Measurements from ENCODE around the gene TMEM184B. TPM values are rescaled to one million over a fixed set of nuclear protein-coding genes. Genes with fewer than 3 reads are reported as not detected.

Gene TMEM184B
- total RNA-seq, 1 donor: 30.0 TPM

GRCh38 chr22:38221908-38222796, 50.7 kb downstream of the TMEM184B start:
- no peak for TF ChIP-seq CTCF (IDR thresholded peaks at IDR 0.05; ENCODE audit: extremely low read depth, low read depth, low read length)
- Histone ChIP-seq H3K36me3 (ENCODE audit: insufficient read depth, low read length) (peaks cover 41% of the 10 kb centered on the region), H3K4me1 (ENCODE audit: insufficient read depth, low read length) (peaks cover 24% of the 10 kb centered on the region)

GRCh38 chr22:38221407-38221806, 51.4 kb downstream of the TMEM184B start:
- Histone ChIP-seq H2AFZ (ENCODE audit: low read length) (no peak overlapping the region), H4K20me1 (ENCODE audit: insufficient read depth, low read length) (no peaks in the 10 kb centered on the region), H3K36me3 (ENCODE audit: insufficient read depth, low read length) (peaks cover 38% of the 10 kb centered on the region), H3K27ac (ENCODE audit: low read depth, low read length) (no peak overlapping the region), H3K27me3 (ENCODE audit: insufficient read depth, low read length) (no peaks in the 10 kb centered on the region), H3K4me3 (ENCODE audit: insufficient read depth, low read length) (no peak overlapping the region), H3K4me1 (ENCODE audit: insufficient read depth, low read length) (peaks cover 24% of the 10 kb centered on the region), H3K79me2 (ENCODE audit: insufficient read depth, low read length) (no peaks in the 10 kb centered on the region), H3K9me3 (ENCODE audit: low read depth, low read length) (no peaks in the 10 kb centered on the region), H3K4me2 (ENCODE audit: insufficient read depth, low read length) (no peak overlapping the region)
- DNase-seq (ENCODE audit: insufficient read length, low spot score, missing footprints): peak; percentile 73
- TF ChIP-seq CTCF (IDR thresholded peaks at IDR 0.05; ENCODE audit: extremely low read depth, low read depth, low read length): no peak

More at GRCh38 chr22:38221908-38222796, 50.7 kb downstream of the TMEM184B start:
- H2AFZ ChIP-seq (ENCODE audit: low read length): no peak overlapping the region
- no peaks in the 10 kb centered on the region for H4K20me1 ChIP-seq (ENCODE audit: insufficient read depth, low read length)
- H3K79me2 ChIP-seq (ENCODE audit: insufficient read depth, low read length): no peaks in the 10 kb centered on the region
- no peak overlapping the region for H3K4me2 ChIP-seq (ENCODE audit: insufficient read depth, low read length)
- no peak overlapping the region for H3K27ac ChIP-seq (ENCODE audit: low read depth, low read length)
- peak; percentile 83 for DNase-seq (ENCODE audit: insufficient read length, low spot score, missing footprints)
- H3K4me3 ChIP-seq (ENCODE audit: insufficient read depth, low read length): no peak overlapping the region
- no peaks in the 10 kb centered on the region for H3K9me3 ChIP-seq (ENCODE audit: low read depth, low read length)
- H3K27me3 ChIP-seq (ENCODE audit: insufficient read depth, low read length): no peaks in the 10 kb centered on the region

- no peak overlapping the region for H3K4me2 ChIP-seq (ENCODE audit: insufficient read depth, low read length)
- no peak overlapping the region for H2AFZ ChIP-seq (ENCODE audit: low read length)
- H4K20me1 ChIP-seq (ENCODE audit: insufficient read depth, low read length): no peaks in the 10 kb centered on the region
- H3K27ac ChIP-seq (ENCODE audit: low read depth, low read length): peak overlapping the region; percentile 89
- H3K4me1 ChIP-seq (ENCODE audit: insufficient read depth, low read length): peaks cover 24% of the 10 kb centered on the region
- no peaks in the 10 kb centered on the region for H3K9me3 ChIP-seq (ENCODE audit: low read depth, low read length)
- peaks cover 39% of the 10 kb centered on the region for H3K36me3 ChIP-seq (ENCODE audit: insufficient read depth, low read length)
- H3K4me3 ChIP-seq (ENCODE audit: insufficient read depth, low read length): no peak overlapping the region
- peak; percentile 79 for DNase-seq (ENCODE audit: insufficient read length, low spot score, missing footprints)
- H3K27me3 ChIP-seq (ENCODE audit: insufficient read depth, low read length): no peaks in the 10 kb centered on the region
- H3K79me2 ChIP-seq (ENCODE audit: insufficient read depth, low read length): no peaks in the 10 kb centered on the region
- no peak for TF ChIP-seq CTCF (IDR thresholded peaks at IDR 0.05; ENCODE audit: extremely low read depth, low read depth, low read length)
Observed at GRCh38 chr22:38220653-38221386, 52.0 kb downstream of the TMEM184B start.

GRCh38 chr22:38220163-38220562, 52.6 kb downstream of the TMEM184B start:
- Histone ChIP-seq H4K20me1 (ENCODE audit: insufficient read depth, low read length) (no peaks in the 10 kb centered on the region), H3K4me1 (ENCODE audit: insufficient read depth, low read length) (peaks cover 24% of the 10 kb centered on the region), H3K4me2 (ENCODE audit: insufficient read depth, low read length) (no peak overlapping the region), H3K27ac (ENCODE audit: low read depth, low read length) (peak overlapping the region; percentile 89), H2AFZ (ENCODE audit: low read length) (no peak overlapping the region), H3K79me2 (ENCODE audit: insufficient read depth, low read length) (no peaks in the 10 kb centered on the region), H3K36me3 (ENCODE audit: insufficient read depth, low read length) (peaks cover 37% of the 10 kb centered on the region), H3K27me3 (ENCODE audit: insufficient read depth, low read length) (no peaks in the 10 kb centered on the region), H3K9me3 (ENCODE audit: low read depth, low read length) (no peaks in the 10 kb centered on the region), H3K4me3 (ENCODE audit: insufficient read depth, low read length) (no peak overlapping the region)
- no peak for TF ChIP-seq CTCF (IDR thresholded peaks at IDR 0.05; ENCODE audit: extremely low read depth, low read depth, low read length)
- DNase-seq (ENCODE audit: insufficient read length, low spot score, missing footprints): peak; percentile 83
